ENCODE results near the gene PRSS27.

DNA sequence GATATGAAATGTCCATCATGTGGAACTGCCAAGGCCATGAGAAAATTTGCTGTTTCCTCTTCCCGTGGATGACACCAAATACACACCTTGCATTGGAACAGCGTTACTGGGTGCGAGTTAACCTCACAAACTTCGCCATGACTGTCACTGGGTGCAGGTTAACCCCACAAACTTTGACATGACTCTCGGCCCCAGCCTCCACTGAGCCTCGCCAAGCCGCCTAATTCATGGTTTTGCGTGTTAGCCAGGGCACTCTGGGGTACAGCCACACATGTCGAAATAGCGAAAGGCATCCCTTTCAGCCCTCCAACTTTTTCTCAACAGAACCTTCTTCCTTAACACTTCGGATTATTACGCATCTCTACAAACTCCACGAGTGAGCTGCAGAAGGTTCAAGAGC, 48.3 kb downstream of the PRSS27 start:
- TF ChIP-seq POLR2A (IDR thresholded peaks at IDR 0.05) (no peak), POLR2AphosphoS5 (IDR thresholded peaks at IDR 0.05) (no peak), CTCF (IDR thresholded peaks at IDR 0.05) (no peak), EP300 (IDR thresholded peaks at IDR 0.05) (no peak)

Measured in upper lobe of left lung (tissue), 4 donors.